HG03439 (cell line): ENCODE data around the gene U2AF1L4.
"Not testable (repeated sequence)": the region's sequence is repeated elsewhere in the genome, so short reads cannot be mapped to it uniquely, and the experiment has no call there.

Experiments used
- ATAC-seq: cut with Tn5 transposase; IDR thresholded peaks from one replicate; pipeline ENCODE4 v1.9.1; 2021; ENCODE audit warnings: mild to moderate bottlenecking, moderate library complexity; ENCODE audit not compliant: unreplicated experiment

U2AF1L4 gene

DNA sequence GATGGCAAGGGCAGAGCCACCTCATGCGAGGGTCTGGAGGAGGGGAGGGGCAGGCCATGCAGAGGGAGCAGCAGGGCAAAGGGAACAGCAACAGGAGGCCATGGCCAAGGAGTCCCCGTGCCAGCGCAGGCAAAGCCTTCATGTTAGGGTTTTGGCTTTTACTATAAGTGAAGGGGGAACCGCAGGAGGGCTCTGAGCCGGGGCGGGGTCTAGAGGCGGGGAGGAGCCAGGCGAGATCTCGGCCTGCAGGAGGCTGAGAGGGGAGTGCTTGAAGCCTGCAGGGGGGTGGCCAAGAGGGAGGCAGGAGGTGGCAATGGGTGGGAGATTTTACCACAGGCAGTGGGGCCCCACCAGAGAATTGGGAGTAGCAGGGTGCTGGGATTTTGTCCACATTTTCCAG is 36.4 kb upstream of the U2AF1L4 start:
- no peak for ATAC-seq

DNA sequence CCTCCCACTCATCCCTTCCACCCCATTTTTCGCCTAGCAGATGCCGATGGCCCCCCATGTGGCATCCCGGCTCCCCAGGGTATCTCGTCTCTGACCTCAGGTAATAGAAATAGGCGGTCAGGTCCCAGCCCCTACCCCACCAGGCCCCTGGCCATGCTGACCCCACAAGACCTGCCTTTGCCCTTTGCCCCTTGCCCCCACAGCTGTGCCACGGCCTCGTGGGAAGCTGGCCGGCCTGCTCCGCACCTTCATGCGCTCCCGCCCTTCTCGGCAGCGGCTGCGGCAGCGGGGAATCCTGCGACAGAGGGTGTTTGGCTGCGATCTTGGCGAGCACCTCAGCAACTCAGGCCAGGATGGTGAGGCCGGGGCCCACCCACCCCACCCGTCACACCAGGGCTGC is 35.5 kb upstream of the U2AF1L4 start:
- ATAC-seq, result no peak

DNA sequence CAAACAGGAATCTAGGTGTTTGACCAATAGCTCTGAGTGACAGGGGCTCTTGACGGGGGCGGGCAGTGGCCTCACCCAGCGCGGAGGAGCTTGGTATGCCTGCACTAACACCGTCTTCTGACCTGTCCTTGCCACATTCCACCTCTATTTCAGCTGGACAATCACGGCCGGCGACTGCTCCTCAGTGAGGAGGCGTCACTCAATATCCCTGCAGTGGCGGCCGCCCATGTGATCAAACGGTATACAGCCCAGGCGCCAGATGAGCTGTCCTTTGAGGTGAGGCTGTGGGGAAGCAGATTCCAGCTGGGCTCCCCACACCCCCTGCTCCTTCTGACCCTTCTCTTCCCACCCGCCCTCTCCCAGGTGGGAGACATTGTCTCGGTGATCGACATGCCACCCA is 34.8 kb upstream of the U2AF1L4 start:
- no peak for ATAC-seq

DNA sequence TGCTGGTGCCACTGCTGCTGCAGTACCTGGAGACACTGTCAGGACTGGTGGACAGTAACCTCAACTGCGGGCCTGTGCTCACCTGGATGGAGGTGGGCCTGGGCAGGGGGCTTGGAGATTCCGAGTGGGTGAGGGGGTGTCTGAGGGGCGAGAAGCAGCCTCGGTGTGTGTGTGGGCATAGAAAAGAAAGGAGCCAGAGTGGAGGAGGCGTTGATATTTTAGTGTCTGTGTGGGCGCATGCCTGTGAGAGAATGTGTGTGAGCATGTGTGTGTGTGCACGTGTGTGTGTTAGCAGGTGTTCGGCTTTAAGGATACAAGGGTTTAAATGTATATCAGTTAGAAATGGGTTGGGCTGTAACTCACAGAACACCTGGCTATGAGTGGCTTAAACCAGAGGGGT is 33.8 kb upstream of the U2AF1L4 start:
- no peak for ATAC-seq

DNA sequence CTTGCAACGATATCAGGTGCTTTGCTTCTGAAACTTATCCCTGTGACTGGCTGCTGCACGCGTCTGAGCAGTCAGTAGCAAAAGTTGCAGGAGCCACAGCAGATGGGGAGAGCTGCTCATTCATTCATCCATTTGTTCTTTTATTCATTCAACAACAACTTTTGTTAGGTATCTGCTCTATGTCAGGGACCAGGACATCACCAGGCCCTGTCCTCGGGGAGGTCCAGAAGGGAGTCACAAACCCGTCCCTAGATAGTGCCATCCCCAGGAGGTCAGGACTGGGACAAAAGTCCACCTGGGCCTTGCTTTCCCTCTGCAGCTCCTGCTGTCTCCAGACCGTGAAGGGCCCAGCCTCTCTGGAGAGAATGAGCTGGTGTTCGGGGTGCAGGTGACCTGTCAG is 32.7 kb upstream of the U2AF1L4 start:
- ATAC-seq, result no peak

GRCh38 chr19:35777086-35777841 is 32.0 kb upstream of the U2AF1L4 start:
- ATAC-seq, result no peak

GRCh38 chr19:35776102-35776788 is 31.0 kb upstream of the U2AF1L4 start:
- ATAC-seq, result no peak

- peak; percentile 95 for ATAC-seq
Measured at GRCh38 chr19:35775298-35776101, 30.3 kb upstream of the U2AF1L4 start, which contains the start of gene ARHGAP33. TSS of gene ARHGAP33 (plus strand) at chr19:35775564. CDS start at chr19:35775659, 95 bp downstream.

GRCh38 chr19:35775046-35775297 is 29.8 kb upstream of the U2AF1L4 start:
- no peak for ATAC-seq

DNA sequence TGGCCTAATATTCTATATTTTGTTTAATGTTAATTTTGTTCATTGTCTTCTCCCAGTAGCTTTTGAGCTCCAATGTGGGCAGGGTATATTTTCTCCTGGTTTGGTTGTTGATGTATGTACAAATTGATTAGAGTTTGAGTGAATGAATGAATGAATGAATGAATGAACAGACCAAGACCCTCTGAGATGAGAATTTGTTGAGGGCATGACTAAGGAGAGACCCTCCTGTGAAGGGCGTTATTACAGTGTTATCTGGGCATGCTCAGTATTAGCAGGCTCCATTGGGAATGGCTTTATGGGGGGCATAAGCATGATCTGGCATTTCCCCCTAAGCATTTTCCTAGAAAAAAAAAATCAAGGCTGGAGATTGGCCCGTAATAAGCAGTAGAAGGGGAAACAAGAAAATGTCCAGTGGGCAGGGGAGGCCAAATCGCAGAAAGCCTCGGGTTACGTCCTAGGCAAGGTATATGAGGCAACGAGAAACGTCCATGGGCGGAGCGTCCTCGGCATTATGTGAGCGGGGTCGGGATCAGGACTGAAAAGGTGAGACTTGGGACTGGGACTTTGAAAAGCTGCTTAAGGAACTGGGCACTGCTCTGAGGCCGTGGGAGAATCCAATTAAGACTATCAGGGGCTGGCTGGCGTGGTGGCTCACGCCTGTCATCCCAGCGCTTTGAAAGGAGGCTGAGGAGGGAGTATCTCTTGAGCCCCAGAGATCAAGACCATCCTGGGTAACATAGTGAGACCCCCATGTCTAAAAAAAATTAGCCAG is 29.2 kb upstream of the U2AF1L4 start:
- no peak for ATAC-seq

DNA sequence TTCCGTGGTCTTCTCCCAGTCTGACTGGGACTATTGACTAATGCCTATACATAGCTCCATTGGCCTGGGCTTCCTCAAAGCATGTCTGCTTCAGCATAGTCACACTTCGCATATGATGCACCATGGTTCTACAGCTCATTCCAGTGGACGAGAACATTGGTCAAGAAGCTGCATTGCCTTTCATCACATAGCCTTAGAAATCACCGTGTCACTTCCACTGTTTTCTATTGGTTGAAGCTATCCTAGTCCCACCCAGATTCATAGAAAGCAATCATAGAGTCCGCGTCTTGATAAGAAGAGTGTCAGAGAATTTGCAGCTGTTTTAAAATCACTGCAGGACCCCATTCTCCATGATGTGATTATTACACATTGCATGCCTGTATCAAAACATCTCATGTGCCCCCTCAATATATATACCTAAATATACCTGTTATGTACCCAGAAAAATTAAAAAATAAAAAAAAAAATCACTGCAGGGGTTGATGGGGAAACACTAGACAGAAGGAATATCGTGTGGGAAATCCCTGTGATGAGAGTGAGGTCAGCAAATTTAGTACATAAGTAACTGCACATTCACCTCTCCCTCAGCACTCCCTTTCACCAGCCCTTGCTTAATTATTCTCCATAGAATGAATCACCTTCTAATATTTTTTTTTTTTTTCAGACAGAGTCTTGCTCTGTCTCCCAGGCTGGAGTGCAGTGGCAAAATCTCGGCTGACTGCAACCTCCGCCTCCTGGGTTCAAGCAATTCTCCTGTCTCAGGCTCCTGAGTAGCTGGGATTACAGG is 28.0 kb upstream of the U2AF1L4 start:
- ATAC-seq, result no peak

DNA sequence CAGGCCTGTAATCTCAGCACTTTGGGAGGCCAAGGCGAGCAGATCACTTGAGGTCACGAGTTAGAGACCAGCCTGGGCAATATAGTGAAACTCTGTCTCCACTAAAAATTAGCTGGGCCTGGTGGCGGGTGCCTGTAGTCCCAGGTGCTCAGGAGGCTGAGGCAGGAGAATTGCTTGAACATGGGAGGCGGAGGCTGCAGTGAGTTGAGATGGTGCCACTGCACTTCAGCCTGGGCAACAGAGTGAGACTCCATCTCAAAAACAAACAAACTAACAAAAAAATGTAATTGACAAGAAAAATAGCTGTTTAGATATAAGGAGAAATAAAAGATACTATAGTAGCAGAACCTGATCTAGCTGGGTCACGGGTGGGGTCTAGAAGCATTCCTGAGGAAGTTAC is 27.1 kb upstream of the U2AF1L4 start:
- ATAC-seq, result not testable (repeated sequence)

DNA sequence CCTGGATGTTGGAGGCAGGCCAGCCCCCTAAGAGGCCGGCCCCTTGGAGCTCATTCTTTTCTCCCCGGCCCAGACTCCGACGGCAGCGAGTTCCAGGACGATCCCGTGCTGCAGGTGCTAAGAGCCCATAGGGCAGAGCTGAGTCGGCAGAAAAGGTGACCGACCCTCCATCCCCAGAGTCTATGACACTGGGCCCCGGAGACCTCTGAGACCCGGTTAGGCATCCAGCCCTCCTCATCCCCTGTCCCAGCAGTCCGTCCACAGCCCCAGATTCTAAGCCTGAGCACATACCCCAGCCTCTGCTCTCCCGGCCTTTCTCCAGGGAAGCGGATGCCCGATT is 22.8 kb upstream of the U2AF1L4 start:
- no peak for ATAC-seq

DNA sequence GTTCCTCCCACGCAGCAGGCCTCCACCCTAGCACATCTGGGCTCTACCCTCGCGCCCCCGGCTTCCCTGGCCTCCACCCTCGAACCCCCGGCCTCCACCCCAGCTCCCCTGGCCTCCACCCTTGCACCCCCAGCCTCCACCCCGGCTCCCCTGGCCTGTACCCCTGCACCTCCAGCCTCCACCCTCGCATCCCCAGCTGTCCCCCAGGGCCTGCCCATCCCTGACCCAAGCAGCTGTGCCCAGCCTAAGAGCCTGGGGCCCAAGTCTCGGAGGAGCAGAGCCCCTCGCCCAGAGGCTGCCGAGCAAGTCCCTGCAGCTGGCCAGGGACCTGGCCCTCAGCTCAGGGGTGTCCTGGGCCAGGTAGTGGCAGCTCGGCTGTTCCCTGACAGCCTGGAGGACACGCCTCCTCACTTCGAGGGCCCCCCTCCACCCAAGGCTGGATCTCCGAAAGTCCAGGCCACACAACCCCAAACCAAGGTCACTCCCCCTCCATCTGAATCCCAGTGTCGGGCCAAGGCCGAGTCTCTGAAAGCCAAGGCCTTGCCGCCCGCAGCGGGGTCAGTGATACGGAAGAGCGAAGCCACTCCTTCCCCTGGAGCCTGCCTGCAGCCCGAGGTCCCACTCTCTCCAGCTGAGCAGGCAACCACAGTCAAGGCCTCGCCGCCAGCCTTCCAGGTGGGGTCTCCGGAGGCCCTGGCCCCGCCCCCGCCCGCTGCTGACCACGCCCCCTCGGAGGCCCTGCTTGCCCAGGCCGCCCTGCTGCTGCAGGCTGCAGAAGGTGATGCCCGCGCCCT is 22.3 kb upstream of the U2AF1L4 start:
- no peak for ATAC-seq

- ATAC-seq, result no peak
Measured at GRCh38 chr19:35766571-35767104, 21.4 kb upstream of the U2AF1L4 start.

DNA sequence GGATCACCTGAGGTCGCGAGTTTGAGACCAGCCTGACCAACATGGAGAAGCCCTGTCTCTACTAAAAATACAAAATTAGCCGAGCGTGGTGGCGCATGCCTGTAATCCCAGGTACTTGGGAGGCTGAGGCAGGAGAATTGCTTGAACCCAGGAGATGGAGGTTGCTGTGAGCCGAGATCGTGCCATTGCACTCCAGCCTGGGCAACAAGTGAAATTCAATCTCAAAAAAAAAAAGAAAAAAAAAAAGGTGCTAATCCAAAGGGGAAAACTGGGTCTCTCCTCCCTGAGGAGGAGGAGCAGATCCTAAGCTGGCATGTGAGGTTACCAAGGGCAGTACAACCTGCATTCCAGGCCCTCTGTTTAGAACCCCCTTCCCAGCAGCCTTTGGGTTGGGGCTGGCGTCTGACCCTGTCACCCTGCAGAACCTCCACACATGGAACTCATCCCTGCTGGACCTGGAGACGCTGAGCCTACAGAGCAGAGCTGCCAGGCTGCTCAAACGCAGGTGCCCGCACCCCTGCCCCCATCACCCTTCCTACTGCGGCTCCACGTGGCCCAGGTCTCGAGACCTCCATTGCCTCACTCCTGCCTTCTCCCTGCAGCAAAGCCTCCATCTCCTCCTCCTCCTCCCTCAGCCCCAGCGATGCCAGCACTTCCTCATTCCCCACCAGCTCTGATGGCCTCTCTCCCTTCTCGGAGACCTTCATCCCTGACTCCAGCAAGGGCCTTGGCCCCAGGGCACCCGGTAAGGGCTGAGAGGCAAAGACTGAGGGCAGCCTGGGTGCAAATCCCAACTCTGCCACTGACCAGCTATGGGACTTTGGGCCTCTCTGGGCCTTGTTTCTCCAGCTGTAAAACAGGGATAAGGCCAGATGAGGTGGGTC is 19.5 kb upstream of the U2AF1L4 start:
- no peak for ATAC-seq

- no peak for ATAC-seq
Measured at GRCh38 chr19:35760711-35761349, 15.6 kb upstream of the U2AF1L4 start.

- ATAC-seq, result no peak
Measured at GRCh38 chr19:35759697-35760096, 14.5 kb upstream of the U2AF1L4 start.
